HCEC 1CT (cell line): ENCODE results near the gene RHD.
"Not testable (repeated sequence)": the region's sequence is repeated elsewhere in the genome, so short reads cannot be mapped to it uniquely, and the experiment has no call there.

Experiments used
- DNase-seq: peaks from one replicate; pipeline ENCODE4 v3.0.0-alpha.2; 2017

RHD gene

GRCh38 chr1:25257196-25257595, 15.1 kb upstream of the RHD start:
- no peak for DNase-seq

DNA sequence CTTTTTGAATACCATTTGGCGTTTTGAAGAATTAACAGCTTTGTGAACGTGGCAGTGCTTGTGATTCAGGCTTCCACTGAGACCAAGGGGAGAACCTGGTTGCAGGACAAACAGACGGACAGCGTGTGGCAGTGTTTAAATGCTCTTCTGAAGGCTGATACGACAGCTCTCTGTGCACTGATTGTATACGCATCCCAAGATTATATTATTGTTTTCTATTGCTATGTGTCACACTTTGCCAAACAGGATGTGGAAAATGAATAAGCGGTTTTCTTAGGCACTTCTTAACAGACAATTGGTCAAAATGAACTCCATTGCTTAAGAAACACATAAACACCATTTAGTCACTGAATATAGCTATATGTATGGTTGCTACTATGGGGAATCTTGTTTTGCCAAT, 12.5 kb upstream of the RHD start:
- peak; percentile 47 for DNase-seq

DNA sequence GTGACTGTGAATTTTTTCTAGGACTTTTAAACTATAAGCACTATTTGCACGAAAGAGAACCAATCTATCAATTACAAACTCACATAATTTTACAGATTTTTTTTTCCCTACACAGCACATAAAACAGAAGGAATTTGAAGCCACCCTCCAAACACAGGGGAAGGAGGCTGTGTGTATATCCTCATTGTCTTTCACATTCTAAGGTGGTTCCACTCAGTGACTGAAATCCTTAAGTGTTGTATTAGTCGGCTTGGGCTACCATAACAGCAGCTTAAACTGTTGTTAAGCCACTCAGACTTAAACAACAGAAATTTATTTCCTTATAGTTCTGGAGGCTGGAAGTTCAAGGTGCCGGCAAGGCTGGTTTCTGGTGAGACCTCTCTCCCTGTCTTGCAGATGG, 12.0 kb upstream of the RHD start:
- DNase-seq: not testable (repeated sequence)

GRCh38 chr1:25266554-25267287, 5.6 kb upstream of the RHD start:
- not testable (repeated sequence) for DNase-seq

DNA sequence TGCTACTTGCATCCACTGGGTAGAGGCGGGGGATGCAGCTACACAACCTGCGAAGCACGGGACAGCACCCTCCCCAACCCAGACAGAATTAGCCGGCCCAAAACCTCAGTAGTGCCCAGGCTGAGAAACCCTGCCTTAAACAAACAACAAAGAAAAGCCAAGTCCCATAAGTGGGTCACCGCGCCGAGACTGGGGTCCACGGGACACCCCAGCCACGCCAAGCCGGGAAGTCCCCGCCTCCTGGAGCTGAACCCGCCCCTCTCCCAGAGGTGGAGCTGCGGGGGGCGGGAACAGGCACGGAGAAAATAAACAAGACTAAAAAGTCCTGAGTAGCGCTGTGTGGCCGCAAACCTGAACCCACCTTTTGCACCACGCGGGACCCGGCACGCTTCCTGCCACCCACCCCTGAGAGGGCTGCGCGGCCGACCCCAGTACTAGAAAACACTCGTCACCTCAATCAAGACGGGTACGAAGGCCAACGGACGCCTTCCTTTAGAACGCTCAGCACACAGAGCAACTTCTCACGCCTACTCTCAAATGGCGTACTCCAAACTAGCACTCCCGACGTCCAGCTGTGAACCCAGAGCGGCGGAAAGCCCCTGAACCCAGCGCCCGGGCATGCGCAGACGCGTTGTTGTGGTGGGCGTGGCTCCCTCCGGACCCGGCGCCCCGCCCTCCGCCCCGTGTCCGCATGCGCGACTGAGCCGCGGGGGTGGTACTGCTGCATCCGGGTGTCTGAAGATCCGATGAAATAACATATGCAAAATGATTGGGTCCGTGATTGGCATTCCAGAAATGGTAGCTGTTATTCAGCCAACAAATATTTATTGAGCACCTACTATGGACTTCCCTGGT, 4.8 kb upstream of the RHD start:
- peak; percentile 72 for DNase-seq

- DNase-seq: not testable (repeated sequence)
Observed at GRCh38 chr1:25268143-25268760, 4.1 kb upstream of the RHD start.

GRCh38 chr1:25275648-25276047, 3.3 kb downstream of the RHD start:
- not testable (repeated sequence) for DNase-seq

- not testable (repeated sequence) for DNase-seq
Observed at GRCh38 chr1:25277295-25277694, 5.0 kb downstream of the RHD start.

GRCh38 chr1:25278358-25278757, 6.0 kb downstream of the RHD start:
- DNase-seq: not testable (repeated sequence)

GRCh38 chr1:25278790-25279189, 6.5 kb downstream of the RHD start:
- DNase-seq: not testable (repeated sequence)

DNA sequence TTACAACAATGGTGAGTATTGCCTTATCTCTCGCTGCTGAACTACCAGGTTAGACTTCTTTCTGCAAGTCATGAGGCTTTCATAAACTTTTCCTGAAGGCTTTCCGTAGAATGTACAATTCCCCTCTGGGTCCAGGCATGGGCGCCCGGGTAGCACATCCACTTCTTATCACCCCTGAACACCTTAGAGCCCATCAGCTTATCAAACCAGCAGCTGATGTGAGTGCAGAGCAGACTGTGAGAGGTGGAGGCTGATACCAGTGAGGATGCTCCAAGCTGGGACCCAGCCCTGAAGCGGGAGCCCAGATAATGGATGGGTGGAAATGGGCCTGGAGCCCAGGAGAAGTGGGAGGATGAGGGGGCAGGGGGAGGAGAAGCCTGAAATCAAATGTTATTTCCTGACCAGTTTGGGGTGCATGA, 7.4 kb downstream of the RHD start:
- DNase-seq: not testable (repeated sequence)

DNA sequence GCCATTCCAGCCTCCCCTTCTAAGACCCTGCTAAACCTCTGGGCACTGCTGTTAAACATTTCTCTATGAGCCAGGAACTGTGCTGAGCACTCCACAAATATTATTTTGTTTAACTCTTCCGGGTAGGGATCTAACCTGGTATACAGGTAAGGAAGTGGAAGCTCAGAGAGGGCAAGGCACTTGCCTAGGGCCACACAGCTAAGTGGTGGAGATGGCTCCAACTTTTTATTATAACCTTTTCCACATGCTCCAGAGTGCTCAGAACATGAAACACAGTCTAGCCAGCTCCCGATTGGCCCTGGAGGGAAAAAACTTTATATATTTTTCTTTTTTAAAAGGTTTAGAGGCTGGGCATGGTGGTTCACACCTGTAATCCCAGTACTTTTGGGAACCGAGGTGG, 13.6 kb downstream of the RHD start:
- not testable (repeated sequence) for DNase-seq

DNA sequence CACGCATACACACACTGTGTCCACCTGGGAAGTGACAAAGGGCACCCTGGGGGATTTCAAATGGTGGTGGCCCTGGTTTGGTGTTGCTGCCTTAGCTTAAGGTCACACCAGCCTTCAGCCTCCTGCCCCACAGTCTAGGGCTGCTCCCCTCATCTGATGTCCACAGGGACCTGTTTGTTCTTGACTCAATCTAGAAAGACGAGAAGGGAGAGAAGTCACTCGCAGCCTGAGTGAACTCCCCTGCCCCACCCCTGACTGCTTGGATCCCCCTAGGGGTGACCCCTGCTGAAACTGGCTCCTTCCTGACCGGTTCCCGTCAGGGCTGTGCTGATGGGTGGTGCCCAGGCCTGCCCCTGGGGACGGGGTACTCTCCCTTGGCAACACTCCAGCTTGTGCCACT, 14.9 kb downstream of the RHD start:
- not testable (repeated sequence) for DNase-seq

DNA sequence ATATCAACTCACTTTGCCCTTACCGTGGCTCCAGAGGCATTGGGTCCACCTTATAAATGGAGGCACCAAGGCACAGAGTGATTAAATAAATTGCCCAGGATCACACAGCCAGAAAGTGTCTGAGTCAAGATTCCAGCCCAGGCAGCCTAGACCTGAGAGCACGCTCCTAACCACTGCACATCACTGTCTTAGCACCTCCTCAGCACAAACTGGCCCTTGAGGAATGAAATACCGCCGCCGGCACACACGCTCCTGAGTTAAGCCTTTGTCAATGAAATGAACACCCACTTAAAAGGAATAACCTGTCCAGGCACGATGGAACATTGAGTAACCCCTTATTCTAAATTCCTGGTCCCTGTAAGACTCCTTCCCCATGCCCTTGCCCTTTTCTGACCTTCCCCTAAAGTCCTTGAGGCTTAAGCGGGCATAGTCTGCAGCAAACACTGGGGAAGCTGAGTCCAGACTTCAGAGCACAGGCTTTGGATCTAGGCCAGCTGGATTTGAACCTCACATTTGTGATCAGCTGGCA, 16.3 kb downstream of the RHD start:
- not testable (repeated sequence) for DNase-seq

GRCh38 chr1:25290043-25290442, 17.7 kb downstream of the RHD start:
- not testable (repeated sequence) for DNase-seq

GRCh38 chr1:25293426-25293825, 21.1 kb downstream of the RHD start:
- not testable (repeated sequence) for DNase-seq

DNA sequence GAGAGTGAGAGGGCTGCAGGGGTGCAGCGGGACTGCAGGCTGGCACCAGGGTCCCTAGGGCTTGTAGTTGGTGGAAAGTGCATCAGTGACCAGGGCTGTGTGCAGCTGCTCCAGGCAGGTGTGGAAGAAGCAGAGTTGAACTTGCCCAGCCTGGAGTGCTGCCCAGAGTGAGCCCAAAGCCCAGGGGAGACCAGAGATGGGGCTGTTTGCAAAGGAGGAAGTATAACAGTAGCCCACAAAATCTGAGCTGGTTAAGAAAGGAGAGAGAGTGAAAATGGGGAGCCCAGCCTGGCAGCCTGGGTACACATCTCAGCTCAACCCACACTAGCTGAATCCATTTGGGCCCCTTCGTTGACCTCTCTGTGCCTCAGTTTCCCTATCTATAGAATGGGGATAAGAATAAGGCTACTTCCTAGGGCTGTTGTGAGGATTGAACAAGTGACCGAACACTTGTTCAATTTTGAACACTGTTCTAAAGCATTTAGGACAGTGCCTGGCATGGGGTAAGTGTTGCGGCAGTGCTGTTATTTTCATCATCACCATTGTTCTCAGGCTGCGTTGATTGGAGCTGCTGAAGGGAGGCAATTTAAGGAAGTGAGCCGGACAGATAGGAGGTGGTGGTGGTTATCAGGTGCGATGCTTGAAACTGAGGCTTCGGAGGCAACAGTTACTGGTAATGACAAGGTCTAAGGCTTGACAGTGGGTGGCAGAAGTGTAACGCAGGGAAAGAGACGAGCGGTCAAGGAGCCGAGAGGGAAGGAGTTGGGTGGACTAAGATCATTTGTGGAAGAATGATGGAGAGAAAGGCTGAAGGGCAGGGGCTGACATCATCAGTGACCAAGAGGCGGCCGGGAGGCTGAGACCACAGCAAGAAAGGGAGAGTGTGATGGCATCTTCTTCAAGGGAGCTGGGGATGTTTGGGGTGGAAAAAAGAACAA, 22.8 kb downstream of the RHD start:
- not testable (repeated sequence) for DNase-seq

- DNase-seq: not testable (repeated sequence)
Observed at GRCh38 chr1:25296501-25296900, 24.2 kb downstream of the RHD start.

DNA sequence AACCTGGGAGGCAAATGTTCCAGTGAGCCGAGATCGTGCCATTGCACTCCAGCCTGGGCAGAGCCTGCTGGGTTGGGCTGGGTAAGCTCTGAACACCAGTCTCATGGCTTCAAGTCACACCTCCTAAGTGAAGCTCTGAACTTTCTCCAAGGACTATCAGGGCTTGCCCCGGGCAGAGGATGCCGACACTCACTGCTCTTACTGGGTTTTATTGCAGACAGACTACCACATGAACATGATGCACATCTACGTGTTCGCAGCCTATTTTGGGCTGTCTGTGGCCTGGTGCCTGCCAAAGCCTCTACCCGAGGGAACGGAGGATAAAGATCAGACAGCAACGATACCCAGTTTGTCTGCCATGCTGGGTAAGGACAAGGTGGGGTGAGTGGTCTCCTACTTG, 28.4 kb downstream of the RHD start:
- DNase-seq: not testable (repeated sequence)

- DNase-seq: not testable (repeated sequence)
Observed at GRCh38 chr1:25302330-25302729, 30.0 kb downstream of the RHD start.

DNA sequence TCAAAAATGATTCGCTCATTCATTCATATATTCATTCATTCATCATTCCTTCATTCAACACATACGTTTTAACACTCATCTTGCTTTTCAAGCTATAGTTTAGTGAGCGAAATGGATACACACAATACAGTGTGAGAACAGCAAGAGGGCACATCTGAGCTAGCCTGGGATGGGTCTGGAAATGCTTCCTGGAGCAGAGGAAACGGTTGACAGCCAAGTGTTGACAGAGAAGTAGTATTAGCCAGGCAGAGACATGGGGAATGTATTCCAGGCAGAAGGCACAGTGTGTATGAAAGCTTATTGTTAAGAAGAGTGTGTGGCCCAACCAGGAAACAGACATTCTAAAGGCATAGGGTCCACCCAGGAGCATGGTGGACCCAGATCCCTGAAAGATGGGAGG, 32.6 kb downstream of the RHD start:
- not testable (repeated sequence) for DNase-seq

DNA sequence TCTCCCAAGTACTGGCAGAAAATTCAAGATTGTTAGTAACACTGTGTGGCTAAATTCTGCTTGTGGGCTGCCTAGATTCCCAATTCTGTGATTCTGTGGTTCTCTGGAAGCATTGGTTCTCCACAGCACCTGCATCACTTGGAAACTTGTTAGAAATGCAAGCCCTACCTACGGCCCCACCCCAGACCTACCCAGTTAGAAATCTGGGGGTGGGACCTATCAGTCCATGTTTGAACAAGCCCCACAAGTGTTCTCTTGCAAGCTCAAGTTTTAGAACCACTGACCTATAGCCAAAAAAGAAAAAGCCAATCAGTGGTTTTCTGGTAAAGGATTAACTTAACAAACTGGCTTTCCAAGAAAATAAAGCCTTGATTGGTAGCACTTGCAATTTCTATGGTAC, 35.9 kb downstream of the RHD start:
- not testable (repeated sequence) for DNase-seq
